H4 (cell line): ENCODE data around the gene FCN1. TPM values are rescaled to one million over a fixed set of nuclear protein-coding genes. Genes with fewer than 3 reads are reported as not detected.
"Not testable (repeated sequence)": the region's sequence is repeated elsewhere in the genome, so short reads cannot be mapped to it uniquely, and the experiment has no call there.

Experiments used
- DNase-seq: peaks from one replicate; pipeline ENCODE4 v3.0.0-alpha.2; 2015; ENCODE audit warnings: low spot score
- total RNA-seq: library from RNA; depleted of rRNA; stranded (reverse); fragments of >200 nt; shearing (Covaris generic); gene quantifications from 2 replicates; pipeline ENCODE4 v1.2.3, GENCODE V29; 2014

Gene FCN1
- total RNA-seq, 1 experiment from 2014 or later: not detected

DNA sequence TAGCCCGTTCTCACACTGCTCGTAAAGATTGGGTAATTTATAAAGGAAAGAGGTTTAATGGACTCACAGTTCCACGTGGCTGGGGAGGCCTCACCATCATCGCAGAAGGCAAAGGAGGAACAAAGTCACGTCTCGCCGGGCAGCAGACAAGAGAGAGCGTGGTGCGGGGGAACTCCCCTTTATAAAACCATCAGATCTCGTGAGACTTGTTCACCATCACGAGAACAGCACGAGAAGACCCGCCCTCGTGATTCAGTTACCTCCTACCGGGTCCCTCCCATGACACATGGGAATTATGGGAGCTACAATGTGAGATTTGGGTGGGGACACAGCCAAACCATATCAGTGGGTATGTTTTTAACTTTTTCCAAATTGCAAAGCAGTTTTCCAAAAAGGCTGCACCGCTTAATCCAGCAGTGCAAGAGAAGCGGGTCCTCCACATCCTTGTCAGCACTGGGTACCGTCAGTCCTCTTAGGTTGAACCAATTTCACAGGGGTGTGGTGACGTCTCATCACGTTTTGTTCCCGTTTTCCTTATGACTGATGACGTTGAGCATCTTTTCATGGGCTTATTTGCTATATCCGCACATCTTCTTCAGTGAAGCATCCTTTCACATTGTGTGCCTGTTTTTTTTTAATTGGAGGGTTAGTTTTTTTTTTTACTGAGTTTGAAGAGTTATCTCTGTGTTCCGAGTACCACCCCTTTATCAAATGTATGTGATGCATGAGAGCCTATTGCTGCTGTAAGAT, 45.1 kb downstream of the FCN1 start:
- DNase-seq: no peak

DNA sequence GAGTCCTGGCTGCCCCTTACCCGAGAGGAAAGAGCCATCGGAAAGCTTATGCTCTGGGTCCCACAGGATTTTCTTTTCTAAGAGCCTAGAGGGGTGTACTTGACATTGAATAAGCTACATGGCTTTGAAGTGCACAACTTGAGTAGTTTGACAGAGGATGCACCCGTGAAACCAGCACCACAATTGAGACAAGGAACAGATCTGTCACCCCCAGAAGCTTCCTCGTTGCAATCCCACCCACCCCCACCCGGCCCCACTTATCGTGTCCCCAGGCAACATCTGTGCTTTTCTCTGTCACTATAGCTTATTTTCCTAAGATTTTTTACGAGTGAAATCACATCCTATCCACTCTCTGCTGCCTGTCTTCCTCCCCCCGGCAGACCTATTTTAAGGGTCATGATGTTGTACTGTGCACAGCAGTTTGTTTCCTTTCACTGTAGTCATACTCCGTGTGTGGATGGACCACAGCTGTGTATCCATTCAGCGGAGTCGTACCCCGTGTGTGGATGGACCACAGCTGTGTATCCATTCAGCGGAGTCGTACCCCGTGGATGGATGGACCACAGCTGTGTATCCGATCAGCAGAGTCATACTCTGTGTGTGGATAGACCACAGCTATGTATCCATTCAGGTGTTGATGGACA, 45.9 kb downstream of the FCN1 start:
- no peak for DNase-seq

GRCh38 chr9:134870746-134871662, 46.7 kb downstream of the FCN1 start:
- no peak for DNase-seq

DNA sequence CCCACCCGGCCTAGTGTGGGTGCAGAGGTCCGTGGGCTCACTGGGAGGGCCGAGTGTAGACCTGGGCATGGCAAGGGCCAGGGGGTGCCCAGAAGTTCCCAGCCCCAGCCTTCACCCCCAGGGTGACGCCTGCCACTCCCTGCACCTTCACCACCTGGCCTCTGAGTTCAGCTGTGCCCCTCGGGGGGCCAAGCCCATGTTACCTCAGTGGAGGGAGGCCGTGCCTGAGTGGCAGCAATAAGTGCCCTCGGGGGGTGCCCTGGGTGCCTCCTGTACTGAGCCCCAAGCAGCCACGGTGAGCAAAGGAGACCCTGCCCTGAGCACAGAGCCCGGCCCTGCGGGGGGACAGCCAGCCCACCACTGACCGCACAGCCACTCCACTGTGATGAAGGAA, 47.4 kb downstream of the FCN1 start:
- DNase-seq: no peak

- DNase-seq: no peak
These were observed 48.0 kb downstream of the FCN1 start for GRCh38 chr9:134869554-134870300.

DNA sequence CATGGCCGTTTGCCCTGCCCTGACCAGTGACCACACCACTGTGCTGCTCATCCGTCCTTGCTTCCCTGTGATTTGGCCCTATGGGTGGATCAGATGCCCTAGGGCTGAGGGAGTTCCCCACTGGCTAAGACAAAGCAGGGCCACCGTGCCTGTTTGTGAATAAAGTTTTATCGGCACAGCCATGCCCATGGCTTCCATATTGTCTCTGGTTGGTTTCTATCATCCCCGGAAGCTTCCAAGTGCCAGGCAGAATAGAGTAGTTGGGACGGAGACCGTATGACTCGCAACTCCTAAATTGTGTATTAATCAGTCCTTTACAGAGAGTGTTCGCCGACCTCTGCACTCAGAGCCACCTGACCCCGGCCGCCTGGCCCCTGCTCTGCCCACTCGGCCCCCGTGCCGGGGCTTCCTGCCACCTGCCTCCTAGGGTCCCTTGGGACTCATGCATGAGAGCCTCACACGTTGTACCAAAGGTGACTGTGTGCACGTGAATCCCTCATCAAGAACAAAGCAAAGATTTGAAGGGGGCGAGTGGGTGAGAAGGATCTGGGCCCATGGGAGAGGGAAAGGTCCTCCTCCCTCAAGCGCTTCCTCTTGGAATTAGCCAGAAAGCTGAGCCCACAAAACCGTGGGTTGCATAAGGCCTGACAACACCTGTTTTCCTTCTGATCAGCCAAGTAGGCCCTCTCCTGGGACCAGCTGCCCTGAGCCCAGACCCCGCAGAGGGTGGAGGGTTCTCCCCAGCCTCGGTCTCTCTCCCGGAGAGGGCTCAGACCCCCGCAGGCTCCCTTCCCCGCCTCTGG, 48.8 kb downstream of the FCN1 start:
- no peak for DNase-seq

DNA sequence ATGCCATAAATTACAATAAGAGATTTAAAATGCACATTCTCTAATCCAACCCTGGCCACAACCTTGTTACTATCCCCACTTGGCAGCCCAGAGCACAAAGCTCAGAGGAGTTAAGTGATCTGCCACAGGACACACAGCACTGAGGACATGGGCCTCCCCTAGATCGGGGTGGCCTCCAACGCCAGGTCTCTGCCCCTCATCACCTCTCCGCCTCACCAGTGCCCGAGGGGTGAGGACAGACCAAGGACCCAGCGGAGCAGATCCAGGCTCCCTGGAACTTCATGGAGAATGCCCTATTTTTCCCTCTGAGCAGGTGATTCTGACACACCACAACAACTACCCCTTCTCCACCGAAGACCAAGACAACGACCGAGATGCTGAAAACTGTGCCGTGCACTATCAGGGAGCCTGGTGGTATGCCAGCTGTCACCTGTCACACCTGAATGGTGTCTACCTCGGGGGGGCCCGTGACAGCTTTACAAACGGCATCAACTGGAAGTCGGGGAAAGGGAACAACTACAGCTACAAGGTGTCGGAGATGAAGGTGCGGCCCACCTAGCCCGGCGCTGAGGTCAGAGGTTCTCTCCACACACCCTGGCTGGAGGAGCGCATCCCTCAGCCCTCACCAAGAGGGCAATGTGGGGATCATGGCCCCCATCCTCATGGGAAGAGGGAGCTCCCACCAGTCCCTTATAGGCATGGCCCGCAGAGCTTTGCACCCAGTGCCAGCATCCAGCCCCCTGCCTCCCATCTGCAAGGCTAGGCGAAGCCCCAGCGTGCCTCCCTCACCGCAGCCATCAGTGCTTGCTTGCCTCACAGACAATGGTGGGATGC, 49.6 kb downstream of the FCN1 start:
- no peak for DNase-seq

DNA sequence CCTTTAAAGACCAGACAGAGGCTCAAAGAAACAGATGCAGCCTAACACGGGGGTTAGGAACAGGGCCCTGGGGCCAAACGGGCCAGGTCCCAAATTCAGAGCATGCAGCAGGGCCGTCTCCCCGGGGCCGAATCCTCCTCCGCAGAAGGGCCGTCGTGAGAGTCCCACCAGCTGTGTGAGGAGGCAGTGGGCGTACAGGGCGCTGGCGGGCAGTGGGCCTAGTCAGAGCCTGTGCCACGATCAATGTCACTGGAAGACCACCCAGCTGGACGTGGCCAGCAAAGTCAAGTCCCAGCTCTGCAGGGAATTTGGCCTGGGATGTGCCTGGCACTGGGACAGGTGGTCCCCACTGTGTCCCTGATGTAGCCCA, 52.9 kb downstream of the FCN1 start:
- DNase-seq: no peak

- peak; percentile 45 for DNase-seq
These were observed 53.5 kb downstream of the FCN1 start for GRCh38 chr9:134863941-134864820.

DNA sequence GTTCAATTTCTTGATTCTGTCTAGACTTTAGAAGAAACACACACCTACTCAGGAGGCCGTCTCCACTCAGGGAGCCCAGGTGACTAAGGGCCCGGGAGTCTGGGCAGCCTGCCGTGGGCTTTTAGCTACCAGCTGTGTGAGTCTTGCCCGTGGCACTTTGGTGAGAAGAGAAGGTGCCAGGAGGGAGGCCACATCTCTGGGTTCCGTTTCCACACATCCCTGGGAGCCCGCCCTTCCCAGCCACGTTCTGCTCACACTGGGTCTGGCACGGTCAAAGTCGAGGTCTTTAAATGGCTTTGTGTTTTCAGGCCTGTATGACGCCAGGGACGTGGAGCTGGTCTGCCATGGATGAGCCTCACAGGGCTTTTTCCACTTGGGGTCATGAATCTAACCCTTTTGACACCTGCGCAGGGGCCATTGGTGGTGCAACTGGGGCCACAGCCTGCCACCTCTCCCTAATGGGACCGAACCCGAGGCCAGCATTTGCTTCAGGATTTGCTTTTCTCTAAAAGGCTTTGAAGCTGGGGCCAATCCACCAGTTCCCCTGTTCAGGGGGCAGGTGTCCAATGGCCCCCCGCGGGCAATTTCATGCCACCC, 54.3 kb downstream of the FCN1 start:
- DNase-seq: no peak

GRCh38 chr9:134861595-134862334, 55.9 kb downstream of the FCN1 start:
- no peak for DNase-seq

DNA sequence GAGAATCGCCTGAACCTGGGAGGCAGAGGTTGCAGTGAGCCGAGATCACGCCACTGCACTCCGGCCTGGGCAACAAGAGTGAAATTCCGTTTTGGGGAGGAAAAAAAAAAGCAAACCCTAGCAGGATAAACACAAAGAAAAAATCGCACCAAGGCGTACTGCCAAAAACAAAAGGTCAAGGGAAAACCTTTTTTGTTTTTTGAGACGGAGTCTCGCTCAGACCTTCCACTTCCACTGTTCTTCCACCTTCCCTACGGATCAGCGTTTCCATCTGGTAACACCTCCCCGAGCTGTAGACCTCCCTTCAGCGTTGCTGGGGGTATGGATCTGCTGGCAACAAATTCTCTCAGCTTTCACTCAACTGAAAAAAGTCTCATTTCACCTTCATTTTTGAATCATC, 57.2 kb downstream of the FCN1 start:
- no peak for DNase-seq

- DNase-seq: peak; percentile 55
These were observed 59.5 kb downstream of the FCN1 start for GRCh38 chr9:134858051-134858841.

GRCh38 chr9:134857451-134857850, 60.3 kb downstream of the FCN1 start:
- DNase-seq: not testable (repeated sequence)

- DNase-seq: no peak
These were observed 61.8 kb downstream of the FCN1 start for GRCh38 chr9:134855900-134856377.
